HG03139 (cell line): Measurements from ENCODE around the gene AUTS2.

ENCODE experiments used
- ATAC-seq: cut with Tn5 transposase; IDR thresholded peaks from one replicate; pipeline ENCODE4 v1.9.1; 2021; ENCODE audit not compliant: unreplicated experiment

The AUTS2 gene

DNA sequence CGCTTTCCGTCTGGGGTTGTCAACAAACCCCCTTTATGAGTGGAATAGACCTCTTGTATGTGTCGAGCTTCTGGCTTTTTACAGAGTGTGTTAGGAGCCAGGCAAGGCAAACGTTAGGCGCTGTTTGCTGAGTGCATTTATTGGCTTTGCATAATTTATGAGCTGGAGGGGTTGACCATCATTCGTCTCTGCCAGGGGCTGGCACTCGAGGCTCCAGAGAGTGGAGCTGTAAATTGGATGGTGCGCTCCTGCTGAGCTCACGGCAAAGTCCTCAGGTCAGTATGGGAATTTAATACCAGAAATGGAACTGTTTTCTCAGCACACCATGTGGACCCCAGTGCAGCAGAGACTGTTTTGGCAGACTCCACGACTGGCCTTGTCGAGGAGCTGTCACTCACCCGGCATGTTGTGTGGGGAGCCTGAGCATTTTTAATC lies 834.3 kb downstream of the AUTS2 start:
- ATAC-seq: no peak

DNA sequence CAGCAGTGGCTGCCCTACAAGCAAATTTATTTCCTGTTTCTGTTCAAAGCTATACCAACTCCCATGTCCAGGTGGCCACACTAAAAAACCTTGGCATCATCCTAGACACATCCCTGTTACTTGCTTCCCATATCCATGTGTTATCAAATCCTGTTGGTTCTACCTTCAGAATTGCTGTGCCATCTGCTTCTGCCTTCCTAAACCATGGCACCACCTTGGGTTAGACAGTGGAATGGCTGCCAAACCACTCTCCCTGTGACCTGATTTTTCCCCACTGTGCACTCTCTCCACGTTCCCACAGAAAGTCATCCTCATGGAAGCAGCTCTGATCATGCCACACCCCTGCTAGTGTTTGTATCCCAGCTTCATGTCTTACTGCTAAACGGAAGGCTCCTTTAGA lies 836.1 kb downstream of the AUTS2 start:
- ATAC-seq: no peak

GRCh38 chr7:70434821-70435220 lies 836.5 kb downstream of the AUTS2 start:
- ATAC-seq: no peak

DNA sequence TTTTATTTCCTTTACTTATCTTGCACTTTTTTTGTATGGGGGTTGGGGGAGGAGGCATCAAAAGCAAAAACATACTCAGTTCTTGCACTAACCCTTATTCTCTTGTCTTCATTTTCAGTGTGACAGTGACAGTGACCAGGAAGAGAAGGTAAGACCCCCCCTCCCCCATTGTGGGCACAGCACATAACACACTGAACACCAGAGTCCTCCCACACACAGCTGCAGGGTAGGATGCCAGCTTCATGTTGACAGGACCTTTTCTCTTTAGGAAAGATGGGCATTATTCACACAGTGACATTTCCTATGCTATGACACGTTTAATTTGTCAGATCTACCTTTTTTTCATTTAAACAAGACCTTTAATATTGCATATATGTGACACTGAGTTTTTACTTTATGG lies 837.4 kb downstream of the AUTS2 start:
- ATAC-seq: no peak

DNA sequence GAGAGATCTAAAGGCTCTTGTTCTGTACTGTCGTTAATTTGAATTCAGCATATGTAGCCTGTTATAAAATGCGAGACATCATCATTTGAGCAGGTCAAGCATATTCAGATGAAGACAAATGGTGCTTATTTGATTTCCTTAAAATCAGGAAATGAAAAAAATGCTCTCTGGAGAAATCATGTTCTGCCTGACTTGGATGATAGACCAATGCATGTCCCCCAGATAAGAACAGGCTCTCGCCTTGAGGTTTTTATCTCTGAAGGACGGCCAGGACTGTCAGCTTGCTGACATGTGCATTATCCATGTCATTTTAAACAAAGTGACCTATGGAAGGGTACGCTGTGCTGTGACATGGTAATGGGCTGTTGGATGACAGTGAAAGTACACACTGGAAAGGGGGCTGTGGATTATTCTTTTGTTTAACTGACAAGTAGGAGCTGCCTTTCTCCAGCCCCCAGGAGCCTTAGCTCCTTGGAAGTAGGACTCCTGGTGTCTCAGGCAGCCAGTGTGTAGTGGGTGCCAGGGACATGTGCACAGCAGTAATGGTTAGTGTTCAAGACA lies 838.6 kb downstream of the AUTS2 start:
- ATAC-seq: no peak

GRCh38 chr7:70439651-70440050 lies 841.4 kb downstream of the AUTS2 start:
- no peak for ATAC-seq

- no peak for ATAC-seq
Observed at GRCh38 chr7:70446448-70447143, 848.3 kb downstream of the AUTS2 start.

GRCh38 chr7:70448312-70448906 lies 850.1 kb downstream of the AUTS2 start:
- no peak for ATAC-seq

DNA sequence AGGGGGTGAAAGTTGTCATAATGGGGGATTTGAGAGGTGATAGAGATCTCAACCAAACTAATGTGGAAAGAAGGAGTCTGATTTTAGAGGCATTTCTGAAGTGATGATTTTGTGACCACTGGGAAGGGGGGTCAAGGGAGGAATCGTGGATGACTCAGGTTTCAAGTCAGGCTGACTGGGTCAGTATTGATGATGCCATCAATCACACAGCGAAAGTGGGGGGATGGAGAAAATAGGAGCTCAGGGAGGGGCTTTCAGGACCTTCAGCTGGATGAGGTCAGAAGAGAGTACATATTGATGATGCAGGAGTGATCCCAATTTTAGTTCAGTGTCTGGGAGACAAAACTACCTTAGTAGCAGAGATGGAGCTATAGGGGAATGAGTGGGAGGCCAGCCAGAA lies 852.5 kb downstream of the AUTS2 start:
- ATAC-seq: no peak

DNA sequence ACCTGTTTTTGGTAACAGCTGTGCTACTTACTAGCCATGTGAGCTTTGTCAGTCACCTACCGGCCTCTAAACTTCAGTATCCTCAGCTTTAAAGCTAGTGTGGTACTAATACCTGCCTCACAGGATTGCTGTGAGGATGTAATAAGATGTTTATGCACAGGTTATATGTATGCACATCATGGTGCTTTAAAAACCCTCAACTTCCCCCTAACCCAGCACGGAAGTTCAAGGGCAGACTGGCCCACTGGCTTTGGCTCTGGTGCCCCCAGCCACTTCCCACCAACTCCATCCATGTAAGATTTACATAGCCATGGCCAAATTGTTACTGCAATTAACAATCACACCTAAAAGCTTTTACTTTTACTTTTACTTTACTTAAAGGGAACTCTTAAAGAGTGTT lies 857.6 kb downstream of the AUTS2 start:
- no peak for ATAC-seq

DNA sequence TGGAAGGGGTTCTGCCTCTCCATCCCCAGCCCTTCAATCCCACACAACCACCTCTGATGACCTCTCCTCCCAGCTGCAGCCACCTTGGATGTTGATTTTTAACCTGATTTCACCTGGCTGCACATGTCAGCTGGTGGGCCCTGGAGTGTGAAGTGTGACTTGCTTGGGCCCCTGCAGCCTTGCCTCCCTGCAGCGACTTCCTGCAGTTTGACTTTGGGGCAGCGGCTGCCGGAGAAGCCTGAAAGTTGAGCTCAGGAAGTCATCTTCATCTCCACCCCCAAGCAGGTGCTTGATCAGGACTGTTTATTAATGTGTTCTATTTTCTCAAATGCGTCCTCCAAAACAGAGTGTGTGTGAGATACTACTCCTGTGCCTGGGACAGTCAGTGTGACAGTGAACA lies 858.4 kb downstream of the AUTS2 start:
- peak; percentile 76 for ATAC-seq

- ATAC-seq: no peak
Observed at GRCh38 chr7:70457482-70457881, 859.2 kb downstream of the AUTS2 start.

GRCh38 chr7:70457883-70458680 lies 859.8 kb downstream of the AUTS2 start:
- ATAC-seq: no peak

- no peak for ATAC-seq
Observed at GRCh38 chr7:70458745-70459144, 860.5 kb downstream of the AUTS2 start.

- ATAC-seq: no peak
Observed at GRCh38 chr7:70459546-70459945, 861.3 kb downstream of the AUTS2 start.

DNA sequence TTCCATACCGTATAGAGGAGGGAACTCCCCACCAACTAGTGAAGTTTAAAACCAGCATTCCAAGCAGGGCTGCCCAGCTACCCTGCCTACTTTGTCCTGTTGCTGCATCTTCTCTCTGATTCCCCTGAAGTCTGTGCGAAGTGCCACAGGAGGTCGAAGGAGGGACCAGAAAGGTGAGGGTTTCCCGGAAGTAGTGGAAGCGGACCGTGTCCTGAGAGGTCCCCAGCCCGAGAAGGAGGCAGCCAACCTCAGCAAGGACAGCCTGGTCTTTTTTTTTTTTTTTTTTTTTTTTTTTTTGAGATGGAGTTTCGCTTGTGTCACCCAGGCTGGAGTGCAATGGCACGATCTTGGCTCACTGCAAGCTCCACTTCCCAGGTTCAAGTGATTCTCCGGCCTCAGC lies 861.8 kb downstream of the AUTS2 start:
- no peak for ATAC-seq

- no peak for ATAC-seq
Observed at GRCh38 chr7:70460562-70460961, 862.3 kb downstream of the AUTS2 start.

- no peak for ATAC-seq
Observed at GRCh38 chr7:70463352-70463938, 865.2 kb downstream of the AUTS2 start.

DNA sequence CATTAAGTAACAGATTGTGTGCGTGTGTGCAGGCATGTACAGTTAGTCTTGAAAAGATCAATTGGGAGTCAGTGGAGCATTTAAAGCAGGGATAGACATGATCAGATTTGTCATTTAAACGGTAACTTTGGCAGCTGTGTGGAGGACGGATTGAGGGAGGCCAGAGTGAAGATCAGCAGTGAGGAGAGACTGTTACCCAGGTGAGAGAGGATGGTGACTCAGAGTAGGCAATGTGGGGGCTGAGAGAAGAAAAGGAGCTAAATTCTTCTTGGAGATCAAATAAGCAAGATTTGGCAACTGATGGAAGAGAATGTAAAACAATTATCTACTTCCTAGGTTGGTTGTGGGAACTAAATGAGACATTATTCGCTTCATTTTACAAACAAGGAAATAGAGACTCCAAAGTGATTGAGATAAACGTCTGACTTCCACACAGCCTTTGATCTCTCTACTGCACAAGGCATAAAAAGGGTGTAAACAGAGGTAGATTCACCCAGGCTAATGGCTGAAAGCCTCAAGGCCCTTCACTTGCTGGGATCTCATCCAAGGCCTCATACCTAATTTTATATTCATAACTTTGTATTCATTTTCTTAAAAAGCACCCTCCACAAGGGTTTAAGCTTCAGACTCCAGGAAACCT lies 868.6 kb downstream of the AUTS2 start:
- no peak for ATAC-seq

DNA sequence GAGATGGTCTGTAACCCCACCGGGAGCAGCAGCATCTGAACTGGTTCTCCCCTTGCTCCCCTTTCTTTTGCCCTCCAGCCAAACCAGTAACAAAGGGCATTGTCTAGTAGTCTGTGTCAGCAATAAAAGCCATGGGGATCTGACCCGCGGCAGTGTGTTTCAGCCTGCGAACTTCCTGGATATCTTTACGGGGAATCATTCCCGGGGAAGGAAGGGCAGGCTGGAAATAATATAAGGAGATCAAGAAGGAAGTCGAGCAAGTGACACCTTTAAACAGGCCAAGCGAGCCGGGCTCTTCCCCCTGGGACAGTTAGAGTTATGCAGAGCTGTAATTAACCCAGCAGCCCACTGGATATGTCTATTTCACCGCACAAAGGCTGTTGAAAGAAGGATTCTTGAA lies 872.5 kb downstream of the AUTS2 start:
- ATAC-seq: no peak
